PC-9 (cell line): ENCODE measurements around the gene C4BPA.

Experiments used
- EZH2 ChIP-seq: fragments of 200-600 bp; sonication (generic); IDR thresholded peaks from 2 replicates; pipeline ENCODE4 v1.8.0; 2017; ENCODE audit warnings: antibody characterized with exemption, low read depth
- TF ChIP-seq, protein P1 (sequence below): fragments of 200-600 bp; sonication (generic); conservative IDR thresholded peaks from 2 replicates; pipeline ENCODE4 v1.6.1; 2017; ENCODE audit warnings: mixed run types, antibody characterized with exemption, mild to moderate bottlenecking, moderate library complexity

DNA sequence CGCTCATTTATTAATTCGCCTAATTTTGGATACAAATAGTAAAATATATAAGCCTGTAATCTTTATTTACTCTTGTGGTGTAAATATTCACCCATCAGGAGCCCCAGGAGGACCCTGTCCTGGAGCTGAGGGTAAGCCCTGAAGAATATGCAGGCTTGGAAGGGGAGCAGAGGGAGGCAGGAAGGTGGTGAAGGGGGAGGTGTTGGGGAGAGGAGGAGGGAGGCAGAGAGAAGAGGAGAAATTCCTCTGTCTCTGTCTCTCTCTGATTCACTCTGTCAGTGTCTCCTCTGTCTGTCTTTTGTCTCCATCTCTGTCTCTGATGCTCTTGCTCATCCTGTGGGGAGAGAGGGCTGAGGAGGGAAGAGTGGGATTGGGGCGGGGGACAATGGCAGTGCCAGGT, 18.1 kb upstream of the C4BPA start:
- TF ChIP-seq, protein P1, sequence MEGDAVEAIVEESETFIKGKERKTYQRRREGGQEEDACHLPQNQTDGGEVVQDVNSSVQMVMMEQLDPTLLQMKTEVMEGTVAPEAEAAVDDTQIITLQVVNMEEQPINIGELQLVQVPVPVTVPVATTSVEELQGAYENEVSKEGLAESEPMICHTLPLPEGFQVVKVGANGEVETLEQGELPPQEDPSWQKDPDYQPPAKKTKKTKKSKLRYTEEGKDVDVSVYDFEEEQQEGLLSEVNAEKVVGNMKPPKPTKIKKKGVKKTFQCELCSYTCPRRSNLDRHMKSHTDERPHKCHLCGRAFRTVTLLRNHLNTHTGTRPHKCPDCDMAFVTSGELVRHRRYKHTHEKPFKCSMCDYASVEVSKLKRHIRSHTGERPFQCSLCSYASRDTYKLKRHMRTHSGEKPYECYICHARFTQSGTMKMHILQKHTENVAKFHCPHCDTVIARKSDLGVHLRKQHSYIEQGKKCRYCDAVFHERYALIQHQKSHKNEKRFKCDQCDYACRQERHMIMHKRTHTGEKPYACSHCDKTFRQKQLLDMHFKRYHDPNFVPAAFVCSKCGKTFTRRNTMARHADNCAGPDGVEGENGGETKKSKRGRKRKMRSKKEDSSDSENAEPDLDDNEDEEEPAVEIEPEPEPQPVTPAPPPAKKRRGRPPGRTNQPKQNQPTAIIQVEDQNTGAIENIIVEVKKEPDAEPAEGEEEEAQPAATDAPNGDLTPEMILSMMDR: no peak
- no peak for TF ChIP-seq EZH2
